HG03469 (cell line): ENCODE measurements around the gene PML.

Experiments used
- ATAC-seq: cut with Tn5 transposase; IDR thresholded peaks from one replicate; pipeline ENCODE4 v1.9.1; 2021; ENCODE audit warnings: mild to moderate bottlenecking, moderate library complexity, moderate number of reproducible peaks; ENCODE audit not compliant: unreplicated experiment

Gene PML

DNA sequence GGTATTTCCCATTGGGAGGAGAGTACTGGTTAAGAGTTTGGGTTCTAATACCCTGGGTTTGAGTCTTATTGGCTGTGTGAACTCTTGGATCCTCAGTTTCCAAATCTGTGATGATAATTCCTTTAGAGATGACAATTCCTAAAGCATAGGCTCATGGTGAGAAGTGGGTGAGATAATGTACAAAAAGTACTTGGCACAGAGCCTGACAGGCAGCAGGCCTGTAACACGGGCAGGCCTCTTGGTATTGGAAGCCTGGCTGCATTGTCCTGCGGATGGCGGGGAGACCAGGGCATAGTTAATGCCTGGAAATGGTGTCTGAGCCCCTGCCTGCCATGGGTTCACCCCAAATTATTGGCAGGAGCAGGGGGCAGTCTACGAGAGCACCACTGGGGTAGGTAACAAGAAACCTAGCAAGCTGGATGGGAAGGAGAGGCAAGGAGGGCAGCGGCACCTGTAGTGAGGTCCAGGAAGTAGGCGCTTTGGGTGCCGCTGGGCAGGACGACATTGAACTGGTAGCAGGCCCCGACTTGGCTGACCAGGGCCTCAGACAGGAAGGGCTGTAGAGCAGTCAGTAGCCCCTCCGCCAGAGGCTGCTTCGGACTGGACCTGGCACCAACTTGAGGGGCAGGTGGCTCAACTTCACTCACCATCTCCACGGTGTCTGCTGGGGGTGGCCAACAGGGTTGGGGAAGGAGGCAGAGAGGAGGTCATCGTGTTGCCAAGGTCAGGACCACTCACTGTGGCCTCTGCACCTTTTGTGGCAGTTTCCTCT lies 10.1 kb upstream of the PML start:
- ATAC-seq, result no peak

DNA sequence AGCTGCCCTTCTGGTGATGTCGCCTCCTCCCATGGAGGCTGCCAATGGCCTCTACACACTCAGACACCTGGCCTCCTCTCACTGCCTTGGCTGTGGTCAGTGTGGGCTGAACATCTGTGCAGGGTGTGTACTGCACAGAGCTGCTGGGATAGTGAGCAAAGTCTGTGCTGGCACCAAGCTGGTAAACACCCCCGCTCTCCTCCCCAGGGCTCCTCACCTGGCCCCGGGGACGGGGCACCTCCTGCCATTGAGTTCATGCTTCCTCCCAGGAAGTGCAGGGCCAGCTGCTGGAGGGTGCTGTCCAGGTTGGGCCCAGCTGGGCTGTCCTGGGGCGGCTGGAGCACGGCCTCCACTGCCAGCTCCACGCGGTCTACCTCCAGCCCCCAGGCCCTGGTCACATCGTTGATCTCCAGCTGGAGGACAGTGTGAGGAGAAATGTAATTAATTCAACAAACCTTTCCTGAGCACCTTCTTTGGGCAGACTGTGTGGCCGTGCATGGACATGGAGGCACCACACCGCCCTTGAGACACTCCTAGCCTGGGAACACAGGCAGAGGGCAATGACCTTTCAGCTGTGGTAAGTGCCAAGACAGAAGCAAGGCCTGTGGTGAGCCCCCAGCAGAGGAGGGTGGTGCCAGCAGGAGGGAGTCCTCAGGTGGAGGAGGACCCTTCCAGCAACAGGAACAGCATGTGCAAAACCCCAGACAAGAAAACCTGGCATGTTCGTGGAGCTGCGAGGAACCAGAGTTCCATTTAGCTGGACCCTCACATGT lies 9.2 kb upstream of the PML start:
- ATAC-seq, result no peak

DNA sequence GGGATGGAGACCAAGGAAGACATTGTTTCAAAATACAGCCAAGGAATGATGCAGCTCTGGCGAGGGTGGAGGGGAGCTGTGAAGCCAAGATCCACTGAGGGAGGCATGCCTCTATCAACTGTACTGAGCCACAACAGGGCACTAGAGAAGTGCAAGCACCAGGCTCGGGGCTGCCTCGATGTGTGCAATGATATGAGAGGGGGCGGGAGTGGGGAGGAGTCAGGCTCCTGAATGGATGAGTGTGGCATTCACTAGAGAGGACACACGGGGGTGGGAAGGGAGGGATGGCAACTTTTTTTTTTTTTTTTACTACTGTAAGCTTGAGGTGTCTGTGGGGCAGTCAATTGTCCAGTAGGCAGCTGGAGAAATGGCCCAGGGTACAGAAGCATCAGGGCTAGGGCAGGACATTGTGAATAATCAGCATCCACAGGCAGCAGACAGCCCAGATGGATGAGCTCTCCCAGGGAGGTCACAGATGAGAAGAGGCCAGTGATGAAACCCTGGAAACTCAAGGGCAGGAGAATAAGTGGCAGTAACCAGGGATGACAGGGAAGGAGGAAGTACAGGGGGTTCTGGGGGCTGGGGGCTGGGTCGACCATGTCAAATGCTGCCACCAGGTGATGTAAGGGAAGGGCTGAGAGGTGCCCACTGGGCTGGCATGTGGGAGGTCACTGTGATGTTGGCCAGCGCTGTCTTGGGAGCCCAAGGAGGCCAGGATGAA lies 8.3 kb upstream of the PML start:
- no peak for ATAC-seq

DNA sequence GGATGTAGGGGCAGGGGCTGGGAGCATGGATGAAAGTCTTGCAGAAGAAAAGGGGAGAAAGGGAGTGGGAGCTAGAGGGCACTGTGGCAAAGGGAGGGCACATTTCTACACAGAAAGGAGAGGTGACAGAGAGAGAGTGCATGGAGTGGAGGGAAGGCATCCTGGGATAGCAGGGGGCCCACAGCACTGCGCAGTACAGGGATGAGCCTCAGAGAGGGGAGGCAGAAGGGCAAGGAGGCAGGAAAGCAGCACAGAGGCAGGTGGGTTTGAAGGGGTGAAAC lies 7.8 kb upstream of the PML start:
- no peak for ATAC-seq

DNA sequence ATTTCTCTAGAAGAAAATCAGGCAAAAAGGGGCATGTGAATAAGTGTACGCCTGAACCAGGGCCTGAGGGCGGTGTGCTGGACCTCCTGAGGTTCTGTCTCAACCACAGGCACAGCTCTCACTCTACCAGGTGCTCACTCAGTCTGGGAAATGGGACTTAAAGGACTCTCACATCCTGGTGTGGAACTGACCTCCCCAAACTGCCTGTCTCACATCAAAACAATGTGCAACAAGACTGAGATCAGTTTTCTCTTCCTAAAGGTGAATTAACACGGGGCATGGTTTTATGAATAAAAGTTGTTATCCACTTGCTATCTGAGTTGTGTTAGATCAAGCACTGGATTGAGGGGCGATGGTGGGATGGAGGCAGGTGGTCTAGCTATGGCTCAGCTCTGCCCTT lies 7.3 kb upstream of the PML start:
- ATAC-seq, result no peak

DNA sequence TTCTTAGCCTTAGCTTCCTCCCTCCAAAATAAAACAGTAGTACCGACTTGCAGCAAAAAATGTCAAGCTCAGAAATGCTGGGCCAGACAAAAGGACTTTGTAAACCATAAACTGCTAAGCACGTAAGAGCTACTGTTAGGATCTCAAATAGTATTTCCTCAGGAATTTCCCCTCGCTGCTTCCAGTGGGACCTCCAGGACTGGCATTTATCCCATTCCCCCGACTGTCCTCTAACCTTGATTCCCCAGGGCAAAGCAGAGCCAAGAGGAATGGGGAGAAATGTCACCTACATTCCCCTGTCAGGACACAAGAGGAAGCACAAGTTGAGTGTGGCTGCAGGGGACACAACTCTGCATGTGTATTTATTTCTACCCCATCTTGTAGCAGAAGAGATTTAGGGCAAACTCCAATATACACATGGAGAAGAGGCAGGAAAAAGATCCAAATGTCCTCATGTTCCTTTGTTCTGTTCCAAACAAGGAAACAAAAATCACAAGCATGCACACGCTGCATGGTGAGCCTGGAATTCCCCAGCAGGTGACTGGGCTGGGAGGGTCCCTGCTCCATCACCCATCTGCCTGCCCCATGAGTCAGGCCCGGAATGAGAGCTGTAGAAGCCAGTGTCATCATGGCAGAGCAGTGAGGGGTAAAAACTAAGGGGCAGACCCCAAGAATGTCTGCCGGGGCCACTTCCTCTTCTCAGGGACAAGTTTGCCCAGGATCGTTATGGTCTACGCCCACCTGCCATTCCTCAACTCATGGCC lies 6.7 kb upstream of the PML start:
- ATAC-seq, result no peak

DNA sequence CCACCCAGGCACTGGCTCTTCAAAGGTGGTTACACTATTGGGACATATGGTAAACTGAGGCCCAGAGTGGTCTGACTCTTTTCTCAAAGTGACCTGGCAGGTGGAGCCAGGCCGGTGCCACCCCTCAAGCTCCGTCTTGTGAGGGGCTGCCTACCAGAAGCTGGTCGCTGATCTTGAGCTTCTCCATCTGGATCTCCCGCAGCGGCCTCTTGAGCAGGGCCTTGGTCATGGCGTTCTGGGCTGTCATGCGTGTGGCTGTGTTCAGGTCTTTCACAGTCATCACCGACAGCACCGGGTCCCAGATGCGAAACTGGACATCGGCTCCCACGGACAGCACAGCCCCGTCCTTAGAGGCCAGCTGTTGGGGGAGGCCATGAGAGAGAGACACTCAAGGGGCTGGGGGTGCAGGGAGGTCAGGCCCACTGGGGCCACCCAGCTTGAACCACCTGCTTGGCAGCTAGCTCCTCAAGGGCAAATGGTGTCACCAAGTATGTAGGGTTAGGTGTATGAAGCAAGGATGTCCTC lies 6.0 kb upstream of the PML start:
- no peak for ATAC-seq

DNA sequence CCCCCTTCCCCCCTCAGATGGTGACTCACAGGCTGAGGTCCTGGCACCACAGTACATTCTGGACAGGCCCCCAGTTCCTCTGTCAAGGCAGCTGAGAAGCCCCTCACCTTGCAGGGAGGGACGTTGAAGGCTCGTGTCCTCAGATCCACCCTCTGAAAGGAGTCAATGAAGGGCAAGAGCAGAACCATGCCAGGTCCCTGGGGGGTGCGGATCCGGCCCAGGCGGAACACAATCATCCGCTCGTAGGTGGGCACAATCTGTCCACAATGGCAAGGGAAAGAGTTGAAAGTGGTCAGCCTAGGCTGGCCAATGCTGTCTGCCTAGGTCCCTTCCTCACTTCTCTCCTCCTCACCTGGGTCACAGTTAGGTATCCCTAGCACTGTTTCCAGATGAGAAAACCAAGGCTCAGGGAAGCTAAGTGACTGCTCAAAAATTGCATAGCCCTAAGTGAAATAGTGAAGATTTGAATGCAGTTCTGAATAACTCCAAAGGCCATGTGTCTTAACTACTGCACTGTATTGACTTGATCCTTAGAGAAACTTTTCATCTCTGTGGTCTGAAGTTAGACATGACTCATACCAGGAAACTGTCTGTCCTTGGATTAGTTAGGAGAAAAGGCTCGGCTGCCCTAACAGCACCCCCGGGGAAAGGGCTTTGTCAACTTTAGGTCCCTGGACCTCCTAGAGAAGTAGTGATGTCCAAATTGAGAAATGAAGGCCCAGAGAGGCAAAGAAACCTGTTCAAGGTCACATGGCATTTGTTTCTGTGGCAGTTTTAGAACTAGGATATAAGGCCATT lies 5.3 kb upstream of the PML start:
- ATAC-seq, result no peak

DNA sequence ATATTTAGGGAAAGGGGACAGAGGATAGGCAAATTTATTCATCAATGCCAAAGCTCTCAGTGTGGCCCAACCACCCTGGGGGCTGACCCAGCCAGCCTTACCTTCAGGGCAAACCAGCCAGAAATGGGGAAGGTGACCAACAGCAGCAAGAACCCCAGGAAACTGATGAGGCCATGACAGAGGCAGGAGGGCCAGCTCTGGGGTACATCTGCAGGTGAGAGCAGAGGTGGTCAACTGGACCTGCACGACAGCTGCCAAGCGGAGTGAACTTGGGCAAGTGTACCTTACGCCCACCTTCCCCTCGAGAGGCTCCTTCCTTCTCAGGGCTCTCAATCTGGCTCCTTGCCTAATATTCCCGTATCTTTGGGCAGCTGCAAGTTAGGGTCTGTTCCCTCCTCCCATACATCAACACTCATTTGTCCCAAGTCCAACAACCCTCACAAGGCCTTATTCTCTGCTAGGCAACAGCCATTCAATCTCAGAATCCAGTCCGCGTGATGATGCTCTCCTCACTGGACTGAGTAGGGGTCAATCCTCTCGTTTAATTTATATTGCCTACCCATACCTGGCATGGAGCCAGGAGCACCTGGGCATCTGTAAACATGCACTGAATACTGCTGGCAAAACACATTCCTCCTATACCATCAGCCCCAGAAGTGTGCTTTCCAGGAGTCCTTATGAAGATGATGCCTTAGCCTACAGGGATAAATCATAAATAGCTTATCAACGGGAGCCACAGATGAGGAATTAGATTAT lies 4.1 kb upstream of the PML start:
- ATAC-seq, result no peak

DNA sequence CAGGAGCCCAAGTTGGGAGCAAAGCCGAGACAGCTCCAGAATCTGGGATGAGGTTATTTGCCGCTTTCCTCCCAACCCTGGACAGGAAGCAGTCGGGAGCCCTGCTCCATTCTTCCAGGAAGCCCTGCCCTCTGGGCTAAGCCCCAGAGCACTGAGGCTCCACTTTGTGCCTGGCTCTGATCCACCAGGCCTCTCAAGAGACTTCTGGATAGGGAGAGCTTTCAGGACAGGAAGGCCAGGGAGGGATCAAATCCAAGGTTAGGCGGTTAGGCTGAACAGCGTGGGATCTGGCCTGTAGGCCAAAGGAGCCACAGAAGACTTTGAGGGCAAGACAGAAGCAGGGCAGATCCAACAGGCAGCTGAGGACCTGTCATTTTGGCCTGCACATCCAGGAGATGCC lies 3.3 kb upstream of the PML start:
- ATAC-seq, result no peak

DNA sequence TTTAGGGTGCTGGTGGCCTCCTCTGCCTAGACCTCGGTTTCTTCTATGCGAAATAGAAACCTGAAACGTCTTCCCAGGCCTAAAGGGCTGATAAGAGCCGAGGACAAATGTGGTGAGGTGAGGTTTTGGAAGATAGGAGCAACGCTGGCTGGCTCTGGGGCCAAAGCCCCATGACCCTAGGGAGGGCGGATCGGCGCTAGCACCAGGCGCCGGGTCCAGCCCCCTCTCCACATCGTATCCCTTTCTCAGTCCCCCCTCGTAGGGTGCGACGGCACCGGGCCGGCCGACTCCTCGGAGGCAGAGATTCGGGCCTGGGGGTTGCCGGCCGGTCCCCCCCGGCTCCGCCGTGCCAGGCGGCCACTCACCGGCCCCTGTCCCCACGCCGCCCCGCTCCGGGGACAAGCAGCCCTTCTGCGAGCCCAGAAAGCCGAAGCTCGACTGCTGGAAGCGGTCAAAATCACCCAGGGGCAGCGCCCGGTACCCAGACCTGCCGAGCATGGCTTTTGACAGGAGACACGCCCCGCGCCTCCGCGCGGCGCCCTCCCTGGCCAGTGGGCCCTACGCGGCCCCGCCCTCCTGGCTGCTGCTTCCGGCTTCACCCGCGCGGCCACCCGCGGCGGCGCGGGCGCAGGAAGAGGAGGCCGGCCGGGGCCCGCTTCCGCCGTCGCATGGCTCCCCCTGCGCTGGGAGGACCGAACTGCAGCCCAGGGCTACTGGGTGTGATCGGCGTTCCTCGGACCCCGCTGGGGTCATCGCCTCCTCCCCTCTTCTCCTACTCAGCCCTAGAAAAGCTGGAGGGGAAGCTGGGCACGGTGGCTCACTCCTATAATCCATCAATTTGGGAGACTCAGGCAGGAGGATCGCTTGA lies 2.6 kb upstream of the PML start, which contains the start of gene STOML1:
Gene STOML1, minus strand, starts transcription at position 570 of the 868 bp plus-strand sequence. Its CDS starts 72 bp downstream, at position 498.
- ATAC-seq, result peak; percentile 59

DNA sequence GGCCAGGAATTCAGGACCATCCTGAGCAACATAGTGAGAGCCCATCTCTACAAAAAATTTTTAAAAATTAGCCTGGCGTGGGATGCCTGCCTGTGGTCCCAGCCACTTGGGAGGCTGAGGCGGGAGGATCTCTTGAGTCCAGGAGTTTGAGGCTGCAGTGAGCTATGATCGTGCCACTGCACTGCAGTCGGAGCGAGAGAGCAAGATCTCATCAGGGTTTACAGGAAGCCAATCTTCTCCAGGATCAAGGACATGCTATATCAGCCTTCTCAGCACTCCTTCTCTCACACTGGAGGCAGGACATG lies 2.0 kb upstream of the PML start:
- ATAC-seq, result no peak

DNA sequence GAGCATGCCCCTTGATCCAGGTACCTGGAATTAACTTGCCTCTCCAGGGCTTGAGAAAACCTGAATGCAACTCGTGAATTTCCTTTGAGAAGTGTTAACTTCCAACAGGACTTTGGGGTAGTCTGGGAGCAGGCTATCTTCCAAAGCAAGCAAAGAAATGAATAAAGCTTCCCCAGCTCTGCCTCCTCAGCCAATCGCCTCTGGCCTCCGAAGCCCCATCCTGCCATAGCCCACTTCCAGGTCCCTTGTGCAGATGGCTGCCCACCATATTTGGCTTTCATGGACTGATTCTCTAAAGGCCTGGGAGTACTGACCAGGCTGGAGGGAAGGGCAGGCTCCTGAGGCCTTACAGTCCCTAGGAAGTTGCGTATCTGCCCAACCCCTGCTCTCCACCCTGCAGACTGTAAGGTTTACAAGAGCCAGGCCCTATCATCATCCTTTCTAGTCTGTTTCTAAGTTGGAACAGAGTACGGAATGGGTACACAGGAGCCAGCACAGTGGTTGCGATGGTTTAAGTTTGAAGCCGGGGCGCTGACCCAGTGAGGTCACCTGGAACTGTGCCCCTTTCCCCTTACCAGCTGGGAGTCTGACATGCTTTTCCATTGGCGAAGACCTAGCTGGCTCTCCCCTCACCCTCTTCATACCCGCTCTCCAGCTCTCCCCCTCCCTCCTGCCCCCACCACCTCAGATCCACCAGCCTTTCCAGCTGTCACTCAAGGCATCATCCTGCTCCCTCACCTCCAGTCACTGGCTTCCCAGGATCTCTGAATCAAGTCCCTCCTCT lies 1.1 kb upstream of the PML start:
- ATAC-seq, result no peak

DNA sequence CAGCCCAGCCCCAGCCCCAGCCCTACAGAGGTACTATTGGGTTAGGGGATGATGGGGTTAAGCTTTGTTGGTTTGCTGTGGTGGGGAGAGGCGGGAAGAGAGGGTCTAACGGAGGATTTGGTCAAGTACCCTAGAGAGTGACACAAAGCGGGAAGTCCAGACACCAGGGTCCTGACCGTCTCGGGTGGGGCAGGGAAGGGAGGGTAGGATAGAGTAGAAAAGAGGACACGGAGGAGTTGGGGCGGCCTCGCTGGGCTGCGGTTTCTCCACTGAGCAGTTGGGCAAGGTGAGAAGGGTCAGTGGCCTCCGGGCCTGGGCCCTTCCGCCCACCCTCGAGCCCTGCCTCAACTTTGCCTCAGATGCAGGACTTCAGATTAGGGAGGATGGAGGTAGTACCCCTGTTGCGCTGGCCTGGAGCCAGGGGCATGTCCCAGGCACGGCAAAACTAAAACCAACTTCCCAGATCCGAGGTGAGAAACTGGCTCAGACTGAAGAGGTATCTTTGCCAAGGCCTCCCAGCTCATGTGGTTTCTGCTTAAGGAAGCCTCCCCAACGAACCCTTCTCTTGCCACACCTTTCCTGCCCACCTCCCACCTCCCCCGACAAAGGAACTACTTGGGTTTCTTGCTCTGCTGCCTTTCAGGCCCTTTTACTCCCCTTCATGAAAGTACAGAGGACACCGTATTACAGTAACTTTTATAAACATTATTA lies 551 bp downstream of the PML start:
- no peak for ATAC-seq

DNA sequence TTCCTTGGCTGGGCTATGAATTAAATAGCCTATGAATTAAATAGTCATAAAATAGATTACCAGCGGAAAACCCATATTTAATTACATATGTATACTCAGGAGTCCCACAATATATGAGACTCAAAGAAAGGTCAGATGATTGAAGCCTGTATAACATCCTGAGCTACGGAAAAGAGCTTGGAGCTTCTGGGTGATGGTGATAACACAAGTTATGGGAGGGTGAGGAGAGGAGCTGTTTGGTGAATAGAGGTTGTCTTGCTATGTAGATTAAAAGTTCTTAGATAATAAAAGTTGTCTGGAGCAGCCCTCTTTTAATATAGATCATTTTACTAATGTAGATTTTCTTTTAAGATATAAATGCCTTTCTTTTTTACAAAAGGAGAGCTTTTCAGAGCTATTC lies 1.8 kb downstream of the PML start:
- no peak for ATAC-seq

DNA sequence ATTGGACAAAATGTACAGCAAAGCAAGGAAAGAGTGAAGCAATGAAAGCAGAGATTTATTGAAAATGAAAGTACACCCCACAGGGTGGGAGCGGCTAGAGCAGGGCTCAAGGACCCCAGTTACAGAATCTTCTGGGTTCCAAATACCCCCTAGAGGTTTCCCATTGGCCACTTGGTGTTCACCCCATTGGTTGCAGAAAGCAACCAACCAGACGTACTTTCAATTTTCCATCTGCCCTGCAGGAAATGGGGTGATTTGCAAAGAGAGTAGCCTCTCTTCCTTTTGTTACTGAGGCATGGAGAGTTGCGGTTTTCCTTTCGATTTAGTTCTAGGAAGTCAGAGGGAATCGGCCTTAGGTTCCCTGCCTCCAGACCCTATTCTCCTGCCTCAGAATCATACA lies 2.4 kb downstream of the PML start:
- ATAC-seq, result no peak

DNA sequence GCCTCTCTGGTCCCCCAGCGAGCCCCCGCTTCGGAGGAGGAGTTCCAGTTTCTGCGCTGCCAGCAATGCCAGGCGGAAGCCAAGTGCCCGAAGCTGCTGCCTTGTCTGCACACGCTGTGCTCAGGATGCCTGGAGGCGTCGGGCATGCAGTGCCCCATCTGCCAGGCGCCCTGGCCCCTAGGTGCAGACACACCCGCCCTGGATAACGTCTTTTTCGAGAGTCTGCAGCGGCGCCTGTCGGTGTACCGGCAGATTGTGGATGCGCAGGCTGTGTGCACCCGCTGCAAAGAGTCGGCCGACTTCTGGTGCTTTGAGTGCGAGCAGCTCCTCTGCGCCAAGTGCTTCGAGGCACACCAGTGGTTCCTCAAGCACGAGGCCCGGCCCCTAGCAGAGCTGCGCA lies 3.5 kb downstream of the PML start:
- ATAC-seq, result no peak
